HG03025 (cell line): ENCODE data around the gene RGL2.
"Not testable (repeated sequence)": the region's sequence is repeated elsewhere in the genome, so short reads cannot be mapped to it uniquely, and the experiment has no call there.

Source experiments
- ATAC-seq: cut with Tn5 transposase; IDR thresholded peaks from one replicate; pipeline ENCODE4 v1.9.1; 2021; ENCODE audit warnings: mild to moderate bottlenecking, moderate library complexity; ENCODE audit not compliant: unreplicated experiment, low FRiP score

RGL2 gene

DNA sequence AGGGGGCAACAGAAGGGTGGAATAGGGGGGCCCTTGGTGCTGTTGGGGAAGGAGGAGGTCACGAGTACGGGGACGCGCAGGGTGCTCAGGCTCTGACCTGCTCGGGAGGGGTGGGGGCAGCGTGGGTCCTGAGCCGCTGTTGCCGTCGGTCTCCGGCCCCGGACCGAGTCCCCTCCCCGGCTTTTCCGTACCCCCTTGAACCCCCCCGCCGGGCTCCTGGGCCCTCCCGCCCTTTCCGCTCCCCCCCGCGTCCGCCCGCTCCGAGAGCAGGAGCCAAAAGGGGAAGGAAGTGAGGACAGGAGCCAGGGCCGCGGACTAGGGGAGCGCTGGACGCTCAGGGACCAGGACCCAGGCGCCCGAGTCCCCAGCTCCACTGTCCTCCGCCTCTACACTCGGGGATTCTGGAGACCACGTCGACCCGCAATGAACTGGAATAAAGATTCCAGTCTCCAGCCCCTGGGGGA, at the start of gene RGL2:
Gene RGL2 (minus strand): TSS at position 170 of the 464 bp plus-strand sequence. CDS start 332 bp downstream, outside the sequence.
- peak; percentile 35 for ATAC-seq

DNA sequence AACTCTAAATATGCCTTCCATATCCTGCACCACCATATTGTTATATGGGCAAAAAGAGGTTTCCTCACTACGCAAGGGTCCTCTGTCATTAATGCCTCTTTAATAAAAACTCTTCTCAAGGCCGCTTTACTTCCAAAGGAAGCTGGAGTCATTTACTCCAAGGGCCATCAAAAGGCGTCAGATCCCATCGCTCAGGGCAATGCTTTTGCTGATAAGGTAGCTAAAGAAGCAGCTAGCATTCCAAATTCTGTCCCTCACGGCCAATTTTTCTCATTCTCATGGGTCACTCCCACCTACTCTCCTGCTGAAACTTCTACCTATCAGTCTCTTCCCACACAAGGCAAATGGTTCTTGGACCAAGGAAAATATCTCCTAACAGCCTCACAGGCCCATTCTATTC, 49.1 kb upstream of the RGL2 start:
- no peak for ATAC-seq

- not testable (repeated sequence) for ATAC-seq
These were observed 48.2 kb upstream of the RGL2 start for GRCh38 chr6:33346972-33347371.

DNA sequence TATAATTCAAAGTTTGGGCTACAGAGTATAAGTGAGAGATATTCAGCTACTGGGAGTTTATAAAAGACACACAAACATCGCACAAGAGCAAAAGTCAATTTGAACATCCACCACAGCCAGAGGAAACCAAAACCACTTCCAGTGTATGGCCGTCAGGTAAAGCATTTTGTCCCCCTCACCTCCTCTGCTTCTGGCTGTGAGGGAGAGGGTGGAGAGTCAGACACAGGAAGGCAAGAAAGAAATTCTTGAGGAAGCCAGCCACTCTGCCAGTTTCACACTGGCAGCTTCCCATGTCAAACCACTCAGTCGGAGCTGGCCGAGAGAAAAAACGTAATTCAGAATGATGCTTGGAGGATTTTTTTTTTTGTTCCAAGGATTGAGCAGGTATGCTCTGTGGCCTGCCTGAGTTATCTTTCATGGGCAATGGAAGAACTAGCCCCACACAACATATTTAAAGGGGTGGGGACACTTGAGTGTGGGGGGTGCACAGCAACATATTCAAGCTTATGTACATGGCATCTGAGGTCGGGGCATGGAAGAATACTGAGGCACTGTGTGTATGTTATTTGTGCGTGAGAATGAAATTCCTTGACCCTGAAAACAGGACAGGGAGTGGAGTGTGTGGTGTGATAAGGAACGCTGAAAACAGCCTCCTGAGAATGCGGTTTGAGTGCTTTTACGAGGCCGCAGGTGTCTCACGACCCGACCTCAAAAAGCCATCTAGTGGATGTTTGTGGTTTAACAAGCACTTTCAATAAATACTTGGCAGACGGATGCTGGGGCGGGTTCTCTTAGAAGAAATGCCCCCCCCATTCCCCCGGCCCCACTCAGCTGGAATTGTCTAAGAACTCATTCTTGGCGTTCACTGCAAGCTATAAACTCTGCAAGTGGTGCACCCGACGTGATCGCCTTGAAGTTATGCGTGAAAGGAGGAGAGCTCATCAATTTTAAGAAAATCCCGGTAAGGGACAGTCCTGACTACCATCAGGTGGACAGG, 46.3 kb upstream of the RGL2 start:
- ATAC-seq = no peak

GRCh38 chr6:33343953-33344611, 45.3 kb upstream of the RGL2 start:
- no peak for ATAC-seq

- not testable (repeated sequence) for ATAC-seq
These were observed 44.8 kb upstream of the RGL2 start for GRCh38 chr6:33343606-33343952.

GRCh38 chr6:33339193-33339592, 40.5 kb upstream of the RGL2 start:
- no peak for ATAC-seq

GRCh38 chr6:33336495-33336894, 37.8 kb upstream of the RGL2 start:
- no peak for ATAC-seq

- ATAC-seq = no peak
These were observed 37.2 kb upstream of the RGL2 start for GRCh38 chr6:33335916-33336315.

GRCh38 chr6:33333666-33334065, 34.9 kb upstream of the RGL2 start:
- ATAC-seq = no peak

- no peak for ATAC-seq
These were observed 32.0 kb upstream of the RGL2 start for GRCh38 chr6:33330736-33331135.

GRCh38 chr6:33329058-33329457, 30.3 kb upstream of the RGL2 start:
- ATAC-seq = no peak

- no peak for ATAC-seq
These were observed 25.4 kb upstream of the RGL2 start for GRCh38 chr6:33324125-33324524.

GRCh38 chr6:33323623-33323948, 24.8 kb upstream of the RGL2 start:
- ATAC-seq = peak; percentile 7

DNA sequence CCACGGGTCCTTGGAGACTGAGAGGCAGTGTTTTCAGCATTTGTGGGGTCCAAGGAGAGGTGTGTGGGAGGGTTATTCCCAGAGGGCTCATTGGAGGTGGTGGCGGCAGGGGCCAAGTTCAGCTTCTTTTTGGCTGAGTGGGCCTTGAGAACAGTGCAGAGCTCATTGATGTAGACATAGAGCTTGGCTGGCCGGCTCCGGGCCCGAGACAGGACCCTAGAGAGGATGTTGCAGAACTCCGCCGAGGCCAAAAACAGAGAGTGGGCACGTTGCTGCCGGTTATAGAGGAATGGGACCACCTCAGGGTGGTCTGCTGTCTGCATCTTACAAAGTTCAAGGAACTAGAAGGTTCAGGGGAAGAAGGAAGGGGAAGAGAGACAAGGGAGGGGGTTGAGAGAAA, 22.5 kb upstream of the RGL2 start:
- no peak for ATAC-seq

GRCh38 chr6:33320315-33321181, 21.8 kb upstream of the RGL2 start:
- ATAC-seq = no peak

GRCh38 chr6:33319939-33320314, 21.2 kb upstream of the RGL2 start:
- no peak for ATAC-seq

DNA sequence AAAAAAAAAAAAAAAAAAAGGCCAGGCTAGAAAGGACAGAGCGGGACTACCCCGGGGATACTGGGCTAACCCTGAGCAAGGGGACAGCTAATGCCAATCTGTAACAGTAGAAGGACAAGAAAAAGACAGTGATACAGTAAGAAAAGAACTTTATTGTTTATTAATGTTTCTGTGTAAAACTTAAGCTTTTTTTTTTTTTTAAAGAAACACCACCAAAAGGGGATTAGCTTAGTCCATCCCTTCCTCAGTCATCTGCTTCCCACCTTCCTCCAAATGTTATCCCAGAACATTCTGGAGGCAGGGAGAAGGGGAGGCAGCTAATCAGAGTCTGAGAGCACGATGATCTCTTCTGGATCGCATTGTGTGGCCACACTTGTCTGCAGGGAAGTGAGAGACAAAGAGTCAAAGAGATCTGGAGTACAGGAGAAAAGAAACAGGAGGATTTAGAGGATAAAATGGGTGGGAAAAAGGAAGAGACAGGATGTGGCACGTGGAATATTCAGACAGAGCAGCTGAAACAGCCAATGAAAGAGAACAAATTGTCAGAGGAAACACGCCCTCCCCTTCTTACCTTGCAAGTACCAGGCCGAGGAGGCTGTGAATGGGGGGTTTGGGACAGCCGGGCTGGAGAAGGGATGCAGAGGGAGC, 19.8 kb upstream of the RGL2 start:
- ATAC-seq = no peak

- ATAC-seq = peak; percentile 47
These were observed 19.1 kb upstream of the RGL2 start, which contains the start of gene ZBTB22 for GRCh38 chr6:33317669-33318425. TSS of gene ZBTB22 (minus strand) at chr6:33317744. CDS start at chr6:33316916, 828 bp downstream.

DNA sequence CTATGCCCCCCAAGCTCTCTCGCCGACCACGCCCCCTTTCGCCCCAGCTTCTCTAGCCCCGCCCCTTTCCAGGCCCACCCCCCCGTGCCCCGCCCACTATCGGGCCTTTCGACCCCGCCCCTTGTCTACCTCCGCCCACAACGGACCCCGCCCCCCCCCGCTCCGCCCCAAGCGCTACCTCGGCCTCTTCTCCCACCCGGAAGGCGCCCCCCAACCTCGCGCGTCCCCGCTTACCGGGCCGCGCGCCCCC, 18.6 kb upstream of the RGL2 start:
- ATAC-seq = no peak
